Breast epithelium (tissue), 4 donors: Measurements from ENCODE around the gene TMEM79. TPM values are rescaled to one million over a fixed set of nuclear protein-coding genes. Genes with fewer than 3 reads are reported as not detected.

ENCODE experiments used
- DNase-seq, 2 donors: peaks; one replicate each; pipeline ENCODE4 v3.0.0-alpha.2; 2019; ENCODE audit warnings: low spot score in 2 of 2
- H3K27ac ChIP-seq, 2 donors: fragments of 200-600 bp; sonication (generic) in 1 of 2; one replicate each; pipeline ENCODE4 v1.5.1; 2016 to 2019; ENCODE audit warnings: mild to moderate bottlenecking in 1 of 2
- H3K27me3 ChIP-seq, 2 donors: fragments of 200-600 bp; sonication (generic) in 1 of 2; one replicate each; pipeline versions ENCODE4 v1.5.1 to v1.6.0; 2017 to 2019; ENCODE audit warnings: control low read depth in 1 of 2, mild to moderate bottlenecking in 1 of 2
- H3K36me3 ChIP-seq: fragments of 200-600 bp; one replicate; pipeline ENCODE4 v1.5.1; 2019
- H3K4me1 ChIP-seq, 2 donors: fragments of 200-600 bp; sonication (generic); one replicate each; pipeline ENCODE4 v1.5.1; 2016 to 2019; ENCODE audit warnings: control low read depth in 1 of 2
- H3K4me3 ChIP-seq, 3 donors: fragments of 200-600 bp; sonication (generic); 1 replicate in 2 of 3; 2 replicates in 1 of 3; pipeline ENCODE4 v1.5.1; 2016 to 2019; ENCODE audit warnings: mild to moderate bottlenecking in 3 of 3, moderate library complexity in 2 of 3
- H3K9me3 ChIP-seq, 2 donors: fragments of 200-600 bp; sonication (generic) in 1 of 2; one replicate each; pipeline ENCODE4 v1.5.1; 2016 to 2019; ENCODE audit warnings: control low read depth in 1 of 2
- CTCF ChIP-seq, 3 donors: fragments of 450-650 bp; IDR thresholded peaks; one replicate each; pipeline ENCODE4 v1.5.1; 2016 to 2017; ENCODE audit warnings: antibody characterized with exemption in 3 of 3, mild to moderate bottlenecking in 3 of 3, moderate library complexity in 3 of 3
- POLR2A ChIP-seq: fragments of 450-650 bp; IDR thresholded peaks from one replicate; pipeline ENCODE4 v1.6.1; 2016; ENCODE audit warnings: antibody characterized with exemption, mild to moderate bottlenecking, moderate library complexity
- POLR2AphosphoS5 ChIP-seq, 3 donors: sonication (generic); formaldehyde crosslinking; IDR thresholded peaks; one replicate each; pipeline ENCODE4 v1.6.1; 2017; ENCODE audit warnings: antibody characterized with exemption in 3 of 3
- intact Hi-C: fragments of 100-400 bp; cut with DNase I; formaldehyde crosslinking; loops from one replicate; pipeline ENCODE4 v1.15.1; 2023; ENCODE audit warnings: low total_unique reads
- total RNA-seq, 3 donors: library from RNA; depleted of rRNA; stranded (reverse); fragments of >200 nt; gene quantifications; one replicate each; pipeline ENCODE4 v1.1.0, GENCODE V29; 2016

The TMEM79 gene
- total RNA-seq, 3 donors from 2014 or later: 1.3 to 7.8 (median 4.9) TPM

GRCh38 chr1:156270314-156270713 is 13.8 kb upstream of the TMEM79 start:
- peaks cover 20% of the 10 kb centered on the region for H3K36me3 ChIP-seq

GRCh38 chr1:156276532-156276931 is 7.6 kb upstream of the TMEM79 start:
- H3K9me3 ChIP-seq: no peaks in the 10 kb centered on the region
- TF ChIP-seq CTCF (IDR thresholded peaks at IDR 0.05) (no peak), POLR2AphosphoS5 (IDR thresholded peaks at IDR 0.05) (no peak), POLR2A (no peak)
- no peaks in the 10 kb centered on the region for H3K27me3 ChIP-seq
- H3K36me3 ChIP-seq: peaks cover 4% of the 10 kb centered on the region
- H3K27ac ChIP-seq: no peak overlapping the region
- DNase-seq: no peak
- H3K4me1 ChIP-seq: peaks cover 0 to 6% of the 10 kb centered on the region in 2 donors
- intact Hi-C loops: no loop called here
- H3K4me3 ChIP-seq: no peak overlapping the region

More at GRCh38 chr1:156270314-156270713, 13.8 kb upstream of the TMEM79 start:
- H3K27me3 ChIP-seq: no peaks in the 10 kb centered on the region
- no peak overlapping the region for H3K4me3 ChIP-seq
- intact Hi-C loops: no loop called here
- H3K27ac ChIP-seq: no peak overlapping the region
- no peaks in the 10 kb centered on the region for H3K9me3 ChIP-seq
- DNase-seq: no peak
- no peak for TF ChIP-seq POLR2A
- TF ChIP-seq POLR2AphosphoS5 (IDR thresholded peaks at IDR 0.05): no peak
- no peak for TF ChIP-seq CTCF (IDR thresholded peaks at IDR 0.05)
- H3K4me1 ChIP-seq: no peaks in the 10 kb centered on the region

- H3K4me1 ChIP-seq: peaks cover 0 to 8% of the 10 kb centered on the region in 2 donors
- peaks cover 4% of the 10 kb centered on the region for H3K36me3 ChIP-seq
- H3K4me3 ChIP-seq: no peak overlapping the region
- H3K27ac ChIP-seq: no peak overlapping the region
- no peak for TF ChIP-seq POLR2AphosphoS5 (IDR thresholded peaks at IDR 0.05)
- TF ChIP-seq CTCF (IDR thresholded peaks at IDR 0.05): no peak
- TF ChIP-seq POLR2A: no peak
- no peaks in the 10 kb centered on the region for H3K9me3 ChIP-seq
- H3K27me3 ChIP-seq: no peaks in the 10 kb centered on the region
- DNase-seq: no peak
- intact Hi-C loops: no loop called here
Measured at GRCh38 chr1:156276966-156277381, 7.2 kb upstream of the TMEM79 start.

- Histone ChIP-seq H3K27ac (no peak overlapping the region), H3K36me3 (no peaks in the 10 kb centered on the region), H3K4me1 (peaks cover 0 to 18% of the 10 kb centered on the region in 2 donors), H3K4me3 (no peak overlapping the region), H3K27me3 (no peaks in the 10 kb centered on the region), H3K9me3 (no peaks in the 10 kb centered on the region)
- no peak for TF ChIP-seq POLR2A
- no peak for TF ChIP-seq POLR2AphosphoS5 (IDR thresholded peaks at IDR 0.05)
- no peak for TF ChIP-seq CTCF (IDR thresholded peaks at IDR 0.05)
- no peak for DNase-seq
- intact Hi-C loops: loop anchor here (2.0 kb wide), 1 partner anchor 19 kb away; the partner anchor contains the start of gene VHLL
Measured at GRCh38 chr1:156279837-156280236, 4.3 kb upstream of the TMEM79 start.

GRCh38 chr1:156281281-156281680 is 2.8 kb upstream of the TMEM79 start:
- H3K9me3 ChIP-seq: no peaks in the 10 kb centered on the region
- H3K4me3 ChIP-seq: peak overlapping the region; percentile 77 to 96 (median 89)
- no peaks in the 10 kb centered on the region for H3K27me3 ChIP-seq
- H3K27ac ChIP-seq: no peak overlapping the region
- H3K4me1 ChIP-seq: peaks cover 0 to 18% of the 10 kb centered on the region in 2 donors
- TF ChIP-seq CTCF (IDR thresholded peaks at IDR 0.05) (no peak), POLR2AphosphoS5 (IDR thresholded peaks at IDR 0.05) (no peak), POLR2A (no peak)
- intact Hi-C loops: no loop called here
- DNase-seq: no peak
- no peaks in the 10 kb centered on the region for H3K36me3 ChIP-seq
